Smooth muscle cell (in vitro differentiated cells): ENCODE results near the gene PALM. TPM values are rescaled to one million over a fixed set of nuclear protein-coding genes. Genes with fewer than 3 reads are reported as not detected.

Experiments used
- DNase-seq: peaks from one replicate; lab custom pipeline; 2025; ENCODE audit not compliant: unreplicated experiment; lab: John Stamatoyannopoulos, UW
- H2AFZ ChIP-seq: fragments of 200-600 bp; sonication (generic); 2 replicates; pipeline ENCODE4 v1.6.0; 2016; ENCODE audit warnings: antibody characterized with exemption, low read depth, mild to moderate bottlenecking
- H3F3A ChIP-seq: fragments of 200-600 bp; sonication (generic); 2 replicates; pipeline ENCODE4 v1.6.0; 2017; ENCODE audit warnings: antibody characterized with exemption, low read depth
- H3K27ac ChIP-seq: fragments of 200-600 bp; sonication (generic); 2 replicates; pipeline ENCODE4 v1.5.1; 2016; ENCODE audit warnings: low read depth, mild to moderate bottlenecking
- H3K27me3 ChIP-seq: fragments of 200-600 bp; sonication (generic); 2 replicates; pipeline ENCODE4 v1.6.1; 2016; ENCODE audit warnings: low read depth, mild to moderate bottlenecking
- H3K36me3 ChIP-seq: fragments of 200-600 bp; sonication (generic); 2 replicates; pipeline ENCODE4 v1.5.1; 2016; ENCODE audit warnings: low read depth
- H3K4me1 ChIP-seq: fragments of 200-600 bp; sonication (generic); 2 replicates; pipeline ENCODE4 v1.5.1; 2016; ENCODE audit warnings: low read depth
- H3K4me2 ChIP-seq: fragments of 200-600 bp; sonication (generic); 2 replicates; pipeline ENCODE4 v1.6.0; 2016; ENCODE audit warnings: mild to moderate bottlenecking
- H3K4me3 ChIP-seq: fragments of 200-600 bp; sonication (generic); 2 replicates; pipeline ENCODE4 v1.5.1; 2016; ENCODE audit warnings: mild to moderate bottlenecking
- H3K79me2 ChIP-seq: fragments of 200-600 bp; sonication (generic); 2 replicates; pipeline ENCODE4 v1.6.0; 2016; ENCODE audit warnings: low read depth, mild to moderate bottlenecking
- H3K9ac ChIP-seq: fragments of 200-600 bp; sonication (generic); 2 replicates; pipeline ENCODE4 v1.6.0; 2016; ENCODE audit warnings: low read depth
- H3K9me3 ChIP-seq: fragments of 200-600 bp; sonication (generic); replicated peaks from 2 replicates; pipeline ENCODE4 v1.5.1; 2016; ENCODE audit warnings: low read depth
- H4K20me1 ChIP-seq: fragments of 200-600 bp; sonication (generic); 2 replicates; pipeline ENCODE4 v1.6.0; 2016; ENCODE audit warnings: low read depth
- CTCF ChIP-seq: fragments of 200-600 bp; sonication (generic); IDR thresholded peaks from 2 replicates; pipeline ENCODE4 v1.5.1; 2017; ENCODE audit warnings: borderline replicate concordance, mild to moderate bottlenecking, antibody characterized with exemption; ENCODE audit not compliant: insufficient read depth, poor library complexity, severe bottlenecking
- WGBS: methylation state at CpG from one replicate; pipeline ENCODE4 v1.1.7; 2016; ENCODE audit warnings: low lambda C conversion rate; 5-methylcytosine and 5-hydroxymethylcytosine counted together
- polyA plus RNA-seq: library from polyadenylated mRNA; unstranded; fragments of >200 nt; fragmentation: Nextera tagmentation; extraction: Ambion mirVana; gene quantifications from 2 replicates; pipeline ENCODE4 v1.2.1, GENCODE V29; 2016
- total RNA-seq: library from RNA; depleted of rRNA; stranded (reverse); fragments of >200 nt; gene quantifications from 2 replicates; pipeline ENCODE4 v1.2.3, GENCODE V29; 2014

The PALM gene
- total and polyA plus RNA-seq, 2 experiments from 2014 or later = 11.1 to 16.6 TPM

- Histone ChIP-seq H4K20me1 (no peaks in the 10 kb centered on the region), H3K4me2 (no peak overlapping the region), H3K4me3 (no peak overlapping the region), H3F3A (peaks cover 4% of the 10 kb centered on the region), H3K9ac (no peak overlapping the region), H3K27me3 (no peaks in the 10 kb centered on the region), H3K36me3 (no peaks in the 10 kb centered on the region), H3K9me3 (no peaks in the 10 kb centered on the region), H3K27ac (no peak overlapping the region), H3K4me1 (no peaks in the 10 kb centered on the region), H3K79me2 (no peaks in the 10 kb centered on the region), H2AFZ (no peak overlapping the region)
- no peak for TF ChIP-seq CTCF
- 93% methylated on average over 7 of the region's 7 CpGs for WGBS
- no peak for DNase-seq
These were observed 56.5 kb downstream of the PALM start for GRCh38 chr19:765179-765738.

- peak overlapping the region; percentile 78 for H3K27ac ChIP-seq
These were observed 59.7 kb downstream of the PALM start for GRCh38 chr19:768424-768823.

GRCh38 chr19:769616-770015 lies 60.9 kb downstream of the PALM start:
- no peak for DNase-seq
- Histone ChIP-seq H3K36me3 (no peaks in the 10 kb centered on the region), H3F3A (peaks cover 4% of the 10 kb centered on the region), H3K27me3 (no peaks in the 10 kb centered on the region), H3K4me1 (no peaks in the 10 kb centered on the region), H3K4me2 (no peak overlapping the region), H3K9me3 (no peaks in the 10 kb centered on the region), H4K20me1 (no peaks in the 10 kb centered on the region), H3K79me2 (no peaks in the 10 kb centered on the region), H3K27ac (no peak overlapping the region), H3K4me3 (no peak overlapping the region), H3K9ac (no peak overlapping the region), H2AFZ (no peak overlapping the region)
- no peak for TF ChIP-seq CTCF
- WGBS = 94% methylated on average over 6 of the region's 6 CpGs

More at GRCh38 chr19:768424-768823, 59.7 kb downstream of the PALM start:
- WGBS = 7% methylated on average over 14 of the region's 14 CpGs
- H3K27me3 ChIP-seq = no peaks in the 10 kb centered on the region
- no peak overlapping the region for H3K4me3 ChIP-seq
- H3K9me3 ChIP-seq = no peaks in the 10 kb centered on the region
- H3K9ac ChIP-seq = no peak overlapping the region
- H3K36me3 ChIP-seq = no peaks in the 10 kb centered on the region
- H3K4me1 ChIP-seq = no peaks in the 10 kb centered on the region
- no peak overlapping the region for H2AFZ ChIP-seq
- H3F3A ChIP-seq = peaks cover 4% of the 10 kb centered on the region
- H3K79me2 ChIP-seq = no peaks in the 10 kb centered on the region
- no peaks in the 10 kb centered on the region for H4K20me1 ChIP-seq
- peak; percentile 29 for DNase-seq
- TF ChIP-seq CTCF = no peak
- peak overlapping the region; percentile 28 for H3K4me2 ChIP-seq

GRCh38 chr19:771332-771785 lies 62.6 kb downstream of the PALM start:
- Histone ChIP-seq H3K27ac (no peak overlapping the region), H4K20me1 (no peaks in the 10 kb centered on the region), H3K4me3 (no peak overlapping the region), H2AFZ (no peak overlapping the region), H3F3A (peaks cover 4% of the 10 kb centered on the region), H3K4me1 (no peaks in the 10 kb centered on the region), H3K4me2 (no peak overlapping the region), H3K36me3 (no peaks in the 10 kb centered on the region), H3K9ac (no peak overlapping the region), H3K27me3 (no peaks in the 10 kb centered on the region), H3K9me3 (no peaks in the 10 kb centered on the region), H3K79me2 (no peaks in the 10 kb centered on the region)
- no peak for DNase-seq
- WGBS = 68% methylated on average over 5 of the region's 6 CpGs
- peak; percentile 54 for TF ChIP-seq CTCF
